ENCODE data around the gene RAMP2. TPM values are rescaled to one million over a fixed set of nuclear protein-coding genes. Genes with fewer than 3 reads are reported as not detected.

RAMP2 gene
- total and polyA plus RNA-seq, 2 of the 4 experiments (the other 2 are of a cell fraction), result 0.18 to 2.5 TPM

GRCh38 chr17:42774066-42774745 is 13.2 kb downstream of the RAMP2 start (continued):
- TF ChIP-seq SMC3 (IDR thresholded peaks at IDR 0.05; ENCODE audit: low read depth, low read length) (no peak), CTCF (conservative IDR thresholded peaks at IDR 0.05; ENCODE audit: low read depth, low read length) (no peak), MXI1 (IDR thresholded peaks at IDR 0.05; ENCODE audit: borderline replicate concordance, low read depth, low read length) (no peak)
